ENCODE data around the gene RALB. TPM values are rescaled to one million over a fixed set of nuclear protein-coding genes. Genes with fewer than 3 reads are reported as not detected.

Gene RALB
- total RNA-seq, 4 donors from 2014 or later = 41.5 to 59.1 (median 54.4) TPM

DNA sequence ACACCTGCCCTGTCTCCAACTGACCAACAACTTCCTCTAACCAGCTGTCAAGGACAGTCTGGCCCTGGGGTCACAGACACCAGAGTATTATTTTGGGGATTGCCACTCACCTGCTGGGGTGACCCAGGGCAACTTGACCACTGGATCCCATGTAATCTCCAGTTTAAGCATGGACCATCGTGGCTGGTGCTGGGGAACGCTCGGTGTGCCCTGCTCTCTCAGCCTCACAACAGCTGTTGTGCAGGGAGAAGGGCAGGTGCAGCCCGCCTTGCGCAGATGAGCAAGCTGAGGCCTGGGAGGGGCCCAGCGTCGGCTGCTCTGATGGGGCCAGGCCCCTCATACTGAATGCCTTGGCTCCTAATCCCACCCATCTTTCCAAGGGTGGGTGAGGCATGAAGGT is 72.3 kb downstream of the RALB start:
- H3K27ac ChIP-seq (replicated peaks in 1 of 4) = no peak overlapping the region
- H3K27me3 ChIP-seq = peaks cover 0 to 4% (median 0%) of the 10 kb centered on the region in 4 donors
- TF ChIP-seq EP300 (IDR thresholded peaks at IDR 0.05) (no peak), POLR2A (IDR thresholded peaks at IDR 0.05; ENCODE audit: low read depth) (no peak), CTCF (IDR thresholded peaks at IDR 0.05) (no peak), POLR2AphosphoS5 (IDR thresholded peaks at IDR 0.05) (no peak)
- H3K4me1 ChIP-seq = peaks cover 0 to 6% (median 2%) of the 10 kb centered on the region in 4 donors
- H3K36me3 ChIP-seq = no peaks in the 10 kb centered on the region
- no peak for DNase-seq (ENCODE audit: extremely low spot score)
- WGBS = 82% methylated on average over 2 of the region's 7 CpGs
- H3K4me3 ChIP-seq = no peak overlapping the region
- no peaks in the 10 kb centered on the region for H3K9me3 ChIP-seq
- intact Hi-C loops (cut with DNase I) = no loop called here

- Histone ChIP-seq H3K9me3 (no peaks in the 10 kb centered on the region), H3K27me3 (no peaks in the 10 kb centered on the region), H3K36me3 (no peaks in the 10 kb centered on the region), H3K4me3 (no peak overlapping the region), H3K27ac (replicated peaks in 1 of 4) (no peak overlapping the region), H3K4me1 (peaks cover 0 to 6% (median 0%) of the 10 kb centered on the region in 4 donors)
- TF ChIP-seq CTCF (IDR thresholded peaks at IDR 0.05) (no peak), EP300 (IDR thresholded peaks at IDR 0.05) (no peak), POLR2AphosphoS5 (IDR thresholded peaks at IDR 0.05) (no peak), POLR2A (IDR thresholded peaks at IDR 0.05; ENCODE audit: low read depth) (no peak)
- intact Hi-C loops (cut with DNase I) = no loop called here
- no peak for DNase-seq (ENCODE audit: extremely low spot score)
- 73% methylated on average over 9 of the region's 9 CpGs for WGBS
Measured at GRCh38 chr2:120326066-120326465, 73.4 kb downstream of the RALB start.

GRCh38 chr2:120330946-120331822 is 78.5 kb downstream of the RALB start:
- no peak for DNase-seq (ENCODE audit: extremely low spot score)
- H3K27ac ChIP-seq (replicated peaks in 1 of 4) = no peak overlapping the region
- WGBS = 81% methylated on average over 21 of the region's 24 CpGs
- H3K36me3 ChIP-seq = no peaks in the 10 kb centered on the region
- peaks cover 0 to 14% (median 0%) of the 10 kb centered on the region in 4 donors for H3K27me3 ChIP-seq
- H3K9me3 ChIP-seq = no peaks in the 10 kb centered on the region
- H3K4me3 ChIP-seq = no peak overlapping the region
- intact Hi-C loops (cut with DNase I) = no loop called here
- TF ChIP-seq POLR2A (IDR thresholded peaks at IDR 0.05; ENCODE audit: low read depth) (no peak), POLR2AphosphoS5 (IDR thresholded peaks at IDR 0.05) (no peak), EP300 (IDR thresholded peaks at IDR 0.05) (no peak), CTCF (IDR thresholded peaks at IDR 0.05) (no peak)
- no peaks in the 10 kb centered on the region for H3K4me1 ChIP-seq

- peaks cover 0 to 22% (median 0%) of the 10 kb centered on the region in 4 donors for H3K27me3 ChIP-seq
- no peaks in the 10 kb centered on the region for H3K36me3 ChIP-seq
- H3K4me1 ChIP-seq = no peaks in the 10 kb centered on the region
- intact Hi-C loops (cut with DNase I) = no loop called here
- TF ChIP-seq POLR2AphosphoS5 (IDR thresholded peaks at IDR 0.05) (no peak), POLR2A (IDR thresholded peaks at IDR 0.05; ENCODE audit: low read depth) (no peak), EP300 (IDR thresholded peaks at IDR 0.05) (no peak), CTCF (IDR thresholded peaks at IDR 0.05) (no peak)
- no peak for DNase-seq (ENCODE audit: extremely low spot score)
- no peak overlapping the region for H3K4me3 ChIP-seq
- no peak overlapping the region for H3K27ac ChIP-seq (replicated peaks in 1 of 4)
- 84% methylated on average over 4 of the region's 4 CpGs for WGBS
- H3K9me3 ChIP-seq = no peaks in the 10 kb centered on the region
Measured at GRCh38 chr2:120331903-120332302, 79.3 kb downstream of the RALB start.

Data from esophagus muscularis mucosa (tissue), 4 donors.